Endothelial cell of umbilical vein (primary cell): Measurements from ENCODE around the gene NOD2. TPM values are rescaled to one million over a fixed set of nuclear protein-coding genes. Genes with fewer than 3 reads are reported as not detected.

ENCODE experiments used
- BruUV-seq: library from RNA; stranded (reverse); fragments of 400-500 nt; replicated peaks from 2 replicates; lab custom pipeline; 2021; lab: Mats Ljungman, UMichigan
- CTCF ChIA-PET: fragments of 300-600, 350-600 bp; sonication (Branson Sonifier 250); formaldehyde crosslinking; loops from one replicate; lab custom pipeline; 2021; ENCODE audit warnings: antibody characterized with exemption, inconsistent platforms; lab: Charles Lee
- POLR2A ChIA-PET: fragments of 300-600, 350-600 bp; sonication (Branson Sonifier 250); formaldehyde crosslinking; loops from one replicate; lab custom pipeline; 2021; ENCODE audit warnings: antibody characterized with exemption, inconsistent platforms; lab: Charles Lee
- DNase-seq: peaks from one replicate; pipeline ENCODE4 v3.0.0-alpha.2; 2011; ENCODE audit warnings: low read depth, low spot score
- FAIRE-seq: peaks from 2 replicates; lab custom pipeline; 2011; peaks lifted over from hg19 to GRCh38; lab: Jason Lieb, UNC
- H2AFZ ChIP-seq: 2 replicates; pipeline ENCODE4 v1.6.0; 2012; ENCODE audit warnings: low read depth, low read length, control low read depth, inconsistent platforms
- H3K27ac ChIP-seq: 2 replicates; pipeline ENCODE4 v1.5.1; 2011; ENCODE audit warnings: low read depth, mild to moderate bottlenecking, control low read depth, low read length, moderate library complexity; ENCODE audit not compliant: insufficient read depth
- H3K27me3 ChIP-seq, 2 experiments: 2 replicates each; pipeline versions ENCODE4 v1.6.0 to v1.6.1; 2011; ENCODE audit warnings: low read length in 2 of 2, mixed read lengths in 1 of 2; ENCODE audit not compliant: control insufficient read depth in 2 of 2, insufficient read depth in 2 of 2
- H3K36me3 ChIP-seq, 2 experiments: 2 replicates in 1 of 2; 3 replicates in 1 of 2; pipeline ENCODE4 v1.5.1; 2011; ENCODE audit warnings: low read length in 2 of 2, mild to moderate bottlenecking in 1 of 2, moderate library complexity in 1 of 2; ENCODE audit not compliant: control insufficient read depth in 2 of 2, insufficient read depth in 2 of 2; ENCODE audit errors: extremely low read depth in 1 of 2
- H3K4me1 ChIP-seq: 3 replicates; pipeline ENCODE4 v1.5.1; 2011; ENCODE audit warnings: mild to moderate bottlenecking, low read length; ENCODE audit not compliant: control insufficient read depth, insufficient read depth; ENCODE audit errors: extremely low read depth
- H3K4me2 ChIP-seq: 2 replicates; pipeline ENCODE4 v1.6.1; 2011; ENCODE audit warnings: low read length, control low read depth, mixed read lengths; ENCODE audit not compliant: insufficient read depth
- H3K4me3 ChIP-seq, 3 experiments: fragments of 200-600 bp in 1 of 3; sonication (generic), shearing (Covaris generic) in 1 of 3; replicated peaks in 1 of 3; 2 replicates each; pipeline ENCODE4 v1.5.1; 2011 to 2016; ENCODE audit warnings: control low read depth in 3 of 3, low read length in 3 of 3, mild to moderate bottlenecking in 2 of 3, inconsistent platforms in 1 of 3, low read depth in 1 of 3, moderate library complexity in 1 of 3; ENCODE audit not compliant: insufficient read depth in 1 of 3
- H3K79me2 ChIP-seq: 2 replicates; pipeline ENCODE4 v1.6.0; 2012; ENCODE audit warnings: low read length, inconsistent platforms; ENCODE audit not compliant: control insufficient read depth, insufficient read depth
- H3K9ac ChIP-seq: replicated peaks from 2 replicates; pipeline ENCODE3; 2011; ENCODE audit warnings: low read length, control low read depth; ENCODE audit not compliant: insufficient read depth; ENCODE audit errors: extremely low read depth
- H3K9me1 ChIP-seq: replicated peaks from 3 replicates; pipeline ENCODE4 v1.6.0; 2011; ENCODE audit warnings: mild to moderate bottlenecking, low read length; ENCODE audit not compliant: control insufficient read depth, insufficient read depth; ENCODE audit errors: extremely low read depth
- H3K9me3 ChIP-seq: replicated peaks from 2 replicates; pipeline ENCODE4 v1.5.1; 2012; ENCODE audit warnings: low read length, inconsistent platforms; ENCODE audit not compliant: control insufficient read depth, insufficient read depth
- H4K20me1 ChIP-seq: replicated peaks from 2 replicates; pipeline ENCODE3; 2011; ENCODE audit warnings: mild to moderate bottlenecking, low read length; ENCODE audit not compliant: control insufficient read depth, insufficient read depth; ENCODE audit errors: extremely low read depth
- CTCF ChIP-seq, 2 donors: IDR thresholded peaks; 1 replicate in 1 of 2; 2 replicates in 1 of 2; pipeline ENCODE4 v1.5.1; 2011; ENCODE audit warnings: low read length in 2 of 2, mild to moderate bottlenecking in 2 of 2, moderate library complexity in 2 of 2, control low read depth in 1 of 2, inconsistent platforms in 1 of 2, low read depth in 1 of 2; ENCODE audit not compliant: insufficient read depth in 1 of 2; ENCODE audit errors: extremely low read depth in 1 of 2
- FOS ChIP-seq: IDR thresholded peaks from 2 replicates; pipeline ENCODE4 v1.6.1; 2011; ENCODE audit warnings: mild to moderate bottlenecking, low read length, moderate library complexity, borderline replicate concordance; ENCODE audit not compliant: insufficient read depth
- GATA2 ChIP-seq: IDR thresholded peaks from 2 replicates; pipeline ENCODE4 v1.7.0; 2011; ENCODE audit warnings: low read depth, mild to moderate bottlenecking, moderate library complexity, mixed read lengths, low read length; ENCODE audit not compliant: insufficient read length, insufficient read depth
- JUN ChIP-seq: IDR thresholded peaks from 2 replicates; pipeline ENCODE4 v1.6.1; 2011; ENCODE audit warnings: borderline replicate concordance, low read depth; ENCODE audit not compliant: insufficient read length, insufficient read depth
- MAX ChIP-seq: IDR thresholded peaks from 2 replicates; pipeline ENCODE4 v1.6.1; 2011; ENCODE audit not compliant: insufficient read depth, insufficient read length
- MYC ChIP-seq: IDR thresholded peaks from one replicate; pipeline ENCODE4 v1.6.1; 2011; ENCODE audit warnings: mild to moderate bottlenecking, low read depth, low read length
- POLR2A ChIP-seq: IDR thresholded peaks from 2 replicates; pipeline ENCODE4 v1.6.1; 2012; ENCODE audit warnings: low read depth, mild to moderate bottlenecking, control low read depth, low read length
- POLR2AphosphoS5 ChIP-seq: IDR thresholded peaks from 2 replicates; pipeline ENCODE4 v1.6.1; 2012; ENCODE audit warnings: low read depth, mild to moderate bottlenecking, control low read depth, low read length, moderate library complexity; ENCODE audit not compliant: insufficient read depth
- dilution Hi-C: fragments of 300-500 bp; cut with MboI; formaldehyde crosslinking; loops from one replicate; pipeline ENCODE4 v1.15.0; 2019; ENCODE audit warnings: low sequenced_read_pairs; ENCODE audit not compliant: extremely low pct_ligation_motif_present
- intact Hi-C: fragments of 100-400 bp; cut with micrococcal nuclease; formaldehyde crosslinking; loops from one replicate; pipeline ENCODE4 v1.10.0; 2022
- polyA plus RNA-seq, 4 experiments: library from polyadenylated mRNA; depleted of rRNA in 3 of 4; stranded (reverse) in 3 of 4; unstranded in 1 of 4; fragments of >200 nt; gene quantifications; 2 replicates each; pipeline versions ENCODE4 v1.2.1 to v1.2.3, GENCODE V29; 2011 to 2012; ENCODE audit warnings: missing spikeins in 1 of 4
- total RNA-seq: library from RNA; stranded (reverse); gene quantifications from 2 replicates; pipeline ENCODE4 v1.2.3, GENCODE V29; 2021

Gene NOD2
- total and polyA plus RNA-seq, 2 donors (not counting 3 experiments of a cell fraction or from before 2014, with no cell fraction given): 0.07 to 0.58 TPM

GRCh38 chr16:50743581-50744225 is 50.3 kb downstream of the NOD2 start:
- Histone ChIP-seq H3K4me3 (no peak overlapping the region), H2AFZ (no peak overlapping the region), H3K9ac (no peak overlapping the region), H3K36me3 (no peaks in the 10 kb centered on the region), H3K4me1 (peaks cover 11% of the 10 kb centered on the region), H3K4me2 (no peak overlapping the region), H4K20me1 (no peaks in the 10 kb centered on the region), H3K9me3 (no peaks in the 10 kb centered on the region), H3K27ac (no peak overlapping the region), H3K27me3 (no peaks in the 10 kb centered on the region), H3K9me1 (no peaks in the 10 kb centered on the region), H3K79me2 (no peaks in the 10 kb centered on the region)
- CTCF ChIA-PET: interaction anchor here (1.2 to 4.1 kb wide), 3 partner anchors 63 to 389 kb away, joined by 4 to 24 read pairs (median 11); no protein-coding TSS in a partner anchor
- TF ChIP-seq CTCF (IDR thresholded peaks at IDR 0.05; ENCODE audit: extremely low read depth in 1 of 2, insufficient read depth in 1 of 2, low read depth in 1 of 2, low read length in 2 of 2) (no peak), FOS (no peak), MYC (no peak), MAX (no peak), POLR2AphosphoS5 (no peak), POLR2A (no peak), JUN (no peak), GATA2 (no peak)
- DNase-seq: no peak
- intact Hi-C loops: loop anchor here (1.0 to 10.0 kb wide), 4 partner anchors 63 to 589 kb away; partner anchors contain the start of genes NKD1 and TENT4B
- FAIRE-seq: no peak
- POLR2A ChIA-PET: no interaction called here
- dilution Hi-C loops: no loop called here
- no TSS peak for BruUV-seq
